Lower leg skin (tissue), 4 donors: ENCODE results near the gene ARHGEF4. TPM values are rescaled to one million over a fixed set of nuclear protein-coding genes. Genes with fewer than 3 reads are reported as not detected.

Experiments used
- DNase-seq, 2 donors: peaks; one replicate each; pipeline ENCODE4 v3.0.0-alpha.2; 2019; ENCODE audit warnings: low spot score in 2 of 2
- H3K4me3 ChIP-seq: fragments of 200-600 bp; sonication (generic); 2 replicates; pipeline ENCODE4 v1.5.1; 2017; ENCODE audit warnings: mild to moderate bottlenecking, low read depth; ENCODE audit not compliant: poor library complexity, severe bottlenecking
- POLR2A ChIP-seq, 2 donors: fragments of 450-650 bp; IDR thresholded peaks; one replicate each; pipeline ENCODE4 v1.6.1; 2016 to 2017; ENCODE audit warnings: antibody characterized with exemption in 2 of 2, mild to moderate bottlenecking in 1 of 2, moderate library complexity in 1 of 2
- WGBS, 2 donors: methylation state at CpG; one replicate each; pipeline ENCODE4 v1.1.5; 2018; 5-methylcytosine and 5-hydroxymethylcytosine counted together
- intact Hi-C: fragments of 100-400 bp; cut with DNase I; formaldehyde crosslinking; loops from one replicate; pipeline ENCODE4 v1.15.0; 2023; ENCODE audit warnings: low total_unique reads
- total RNA-seq, 4 donors: library from RNA; depleted of rRNA; stranded (reverse); fragments of >200 nt; gene quantifications; one replicate each; pipeline ENCODE4 v1.1.0, GENCODE V29; 2016
- TF ChIP-seq, protein P1 (sequence below), 3 donors: fragments of 450-650 bp; IDR thresholded peaks; one replicate each; pipeline ENCODE4 v1.5.1; 2016; ENCODE audit warnings: antibody characterized with exemption in 3 of 3, mild to moderate bottlenecking in 3 of 3, moderate library complexity in 2 of 3

Gene ARHGEF4
- total RNA-seq, 4 donors from 2014 or later: 106 to 220 (median 120) TPM

DNA sequence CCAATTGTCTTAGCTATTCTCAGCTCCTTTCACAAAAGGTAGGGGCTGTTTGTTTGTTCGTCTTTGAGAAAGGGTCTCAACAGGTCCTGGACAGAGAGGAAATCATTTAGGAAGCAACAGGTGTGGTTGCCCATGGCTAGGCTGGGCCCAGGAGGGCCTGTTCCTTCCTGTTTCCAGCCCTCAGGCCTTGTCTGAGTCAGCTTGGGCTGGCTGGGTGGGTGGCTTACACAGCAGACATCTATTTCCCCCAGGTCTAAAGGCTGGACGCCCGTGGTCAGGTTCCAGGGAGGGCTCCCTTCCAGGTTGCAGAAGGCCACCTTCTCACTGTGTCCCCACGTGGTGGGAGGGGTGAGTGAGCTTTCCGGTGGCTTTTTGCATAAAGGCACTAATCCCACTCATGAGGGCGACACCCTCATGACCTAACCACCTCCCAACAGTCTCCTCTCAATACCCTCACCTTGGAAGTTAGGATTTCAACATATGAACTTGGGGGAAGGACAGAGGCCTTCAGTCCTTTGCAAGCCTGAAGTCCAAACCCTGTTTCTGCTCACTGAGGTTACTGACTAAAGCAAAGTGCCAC lies 45.5 kb downstream of the ARHGEF4 start:
- TF ChIP-seq, protein P1, sequence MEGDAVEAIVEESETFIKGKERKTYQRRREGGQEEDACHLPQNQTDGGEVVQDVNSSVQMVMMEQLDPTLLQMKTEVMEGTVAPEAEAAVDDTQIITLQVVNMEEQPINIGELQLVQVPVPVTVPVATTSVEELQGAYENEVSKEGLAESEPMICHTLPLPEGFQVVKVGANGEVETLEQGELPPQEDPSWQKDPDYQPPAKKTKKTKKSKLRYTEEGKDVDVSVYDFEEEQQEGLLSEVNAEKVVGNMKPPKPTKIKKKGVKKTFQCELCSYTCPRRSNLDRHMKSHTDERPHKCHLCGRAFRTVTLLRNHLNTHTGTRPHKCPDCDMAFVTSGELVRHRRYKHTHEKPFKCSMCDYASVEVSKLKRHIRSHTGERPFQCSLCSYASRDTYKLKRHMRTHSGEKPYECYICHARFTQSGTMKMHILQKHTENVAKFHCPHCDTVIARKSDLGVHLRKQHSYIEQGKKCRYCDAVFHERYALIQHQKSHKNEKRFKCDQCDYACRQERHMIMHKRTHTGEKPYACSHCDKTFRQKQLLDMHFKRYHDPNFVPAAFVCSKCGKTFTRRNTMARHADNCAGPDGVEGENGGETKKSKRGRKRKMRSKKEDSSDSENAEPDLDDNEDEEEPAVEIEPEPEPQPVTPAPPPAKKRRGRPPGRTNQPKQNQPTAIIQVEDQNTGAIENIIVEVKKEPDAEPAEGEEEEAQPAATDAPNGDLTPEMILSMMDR (IDR thresholded peaks at IDR 0.05): no peak
- TF ChIP-seq POLR2A (IDR thresholded peaks at IDR 0.05): no peak
- intact Hi-C loops: no loop called here
- 58 to 66% methylated on average over 6 of the region's 6 CpGs for WGBS, 2 donors
- DNase-seq: peak in 1 of 2 donors; percentile 59
- H3K4me3 ChIP-seq: no peak overlapping the region

DNA sequence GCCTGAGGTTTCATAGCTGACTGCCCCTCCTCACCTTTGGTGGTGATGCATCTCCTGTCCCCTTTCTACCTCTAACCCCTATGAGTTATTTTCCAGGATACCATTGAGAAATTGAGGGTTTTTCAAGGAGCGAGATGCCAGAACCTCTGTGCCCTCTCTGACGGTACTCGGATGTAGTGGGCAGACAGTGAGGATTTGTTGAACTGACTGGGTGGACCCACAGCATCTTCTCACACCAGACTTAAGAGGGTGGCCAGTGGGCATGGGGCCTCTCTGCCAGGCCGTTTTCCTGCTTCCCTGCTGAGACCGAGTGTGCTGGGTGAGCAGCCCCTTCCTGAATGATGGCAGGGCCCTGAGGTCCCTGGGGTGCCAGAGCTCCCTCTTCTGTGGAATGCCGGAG lies 46.3 kb downstream of the ARHGEF4 start:
- no peak overlapping the region for H3K4me3 ChIP-seq
- TF ChIP-seq, protein P1 (IDR thresholded peaks at IDR 0.05): no peak
- TF ChIP-seq POLR2A (IDR thresholded peaks at IDR 0.05): no peak
- peak in 1 of 2 donors; percentile 66 for DNase-seq
- 68 to 84% methylated on average over 6 of the region's 6 CpGs for WGBS, 2 donors
- intact Hi-C loops: no loop called here

DNA sequence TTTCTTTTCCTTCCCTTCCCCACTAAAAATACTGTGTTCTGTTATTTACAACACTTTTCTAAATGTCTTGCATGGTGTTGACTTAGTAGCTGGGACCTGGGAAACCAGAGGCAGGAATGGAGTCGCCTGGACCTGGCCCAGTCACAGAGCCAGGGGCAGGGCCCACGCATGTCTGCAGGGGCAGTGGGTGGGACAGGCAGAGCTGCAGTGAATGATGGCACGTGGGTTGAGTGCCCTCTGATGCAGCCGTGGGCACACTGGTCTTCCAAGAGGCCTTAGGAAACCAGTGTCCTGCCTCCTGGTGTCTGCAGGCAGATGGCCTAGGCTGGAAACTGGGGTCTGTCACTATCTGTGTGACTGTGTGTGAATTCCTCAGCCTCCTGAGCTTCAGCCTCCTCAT lies 46.8 kb downstream of the ARHGEF4 start:
- WGBS, 2 donors: 38 to 39% methylated on average over 4 of the region's 4 CpGs
- peak in 1 of 2 donors; percentile 65 for DNase-seq

GRCh38 chr2:130884013-130884412 lies 47.3 kb downstream of the ARHGEF4 start:
- 35 to 44% methylated on average over 4 of the region's 4 CpGs for WGBS, 2 donors
- DNase-seq: no peak
- H3K4me3 ChIP-seq: no peak overlapping the region
- TF ChIP-seq, protein P1 (IDR thresholded peaks at IDR 0.05): no peak
- TF ChIP-seq POLR2A (IDR thresholded peaks at IDR 0.05): no peak
- intact Hi-C loops: no loop called here

More for the DNA sequence above, 46.8 kb downstream of the ARHGEF4 start:
- TF ChIP-seq, protein P1 (IDR thresholded peaks at IDR 0.05): no peak
- TF ChIP-seq POLR2A (IDR thresholded peaks at IDR 0.05): no peak
- no peak overlapping the region for H3K4me3 ChIP-seq
- intact Hi-C loops: no loop called here

DNA sequence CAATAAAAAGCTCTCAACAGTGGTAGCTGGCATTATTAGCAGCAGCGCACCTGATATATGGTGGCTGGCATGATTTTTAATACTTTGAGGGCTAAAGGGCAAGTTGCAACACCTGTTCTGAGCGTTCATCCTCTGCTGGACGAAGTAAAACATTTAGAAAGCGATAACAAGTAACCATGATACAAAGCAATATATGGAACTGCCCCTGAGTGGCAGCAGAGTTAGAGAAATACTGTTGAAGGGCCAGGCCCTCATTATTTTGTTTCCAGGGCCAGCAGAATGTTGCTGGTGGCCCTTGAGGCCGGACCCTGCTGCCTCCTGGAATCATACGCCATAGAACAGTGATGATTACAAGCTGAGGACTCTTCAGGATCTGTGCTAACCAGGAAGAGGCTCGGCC lies 47.8 kb downstream of the ARHGEF4 start:
- H3K4me3 ChIP-seq: no peak overlapping the region
- TF ChIP-seq POLR2A (IDR thresholded peaks at IDR 0.05): no peak
- TF ChIP-seq, protein P1 (IDR thresholded peaks at IDR 0.05): no peak
- peak in 1 of 2 donors; percentile 56 for DNase-seq
- WGBS, 2 donors: 57 to 71% methylated on average over 7 of the region's 7 CpGs
- intact Hi-C loops: no loop called here

DNA sequence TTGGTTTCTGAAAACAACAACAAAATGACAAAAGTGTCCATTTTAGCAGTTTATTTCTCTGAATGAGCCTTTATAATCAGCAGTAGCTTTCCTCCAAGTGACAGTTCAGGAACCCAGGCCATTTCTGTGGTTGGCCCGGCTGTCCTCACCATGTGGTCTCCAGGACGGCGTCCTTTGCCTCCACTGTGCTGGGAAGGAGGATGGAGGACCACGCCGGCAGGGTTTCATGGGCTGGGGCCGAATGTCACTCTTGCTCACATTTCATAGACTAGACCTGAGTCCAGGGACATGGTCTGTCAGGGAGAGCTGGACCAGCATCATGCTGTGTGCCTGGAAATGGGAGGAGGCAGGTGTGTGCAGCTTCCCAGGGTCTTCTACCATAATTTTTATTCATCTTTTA lies 50.9 kb downstream of the ARHGEF4 start:
- intact Hi-C loops: no loop called here
- WGBS, 2 donors: 83 to 93% methylated on average over 6 of the region's 6 CpGs
- no peak overlapping the region for H3K4me3 ChIP-seq
- TF ChIP-seq POLR2A (IDR thresholded peaks at IDR 0.05): no peak
- TF ChIP-seq, protein P1 (IDR thresholded peaks at IDR 0.05): no peak
- peak in 1 of 2 donors; percentile 76 for DNase-seq
